Measurements from ENCODE around the gene UBE2H.

GRCh38 chr7:129845178-129845971 is 107.4 kb downstream of the UBE2H start:
- TF ChIP-seq CTCF (IDR thresholded peaks at IDR 0.05; ENCODE audit: insufficient read depth, low read length, poor library complexity, severe bottlenecking) (no peak), EZH2phosphoT487 (conservative IDR thresholded peaks at IDR 0.05; ENCODE audit: low read length) (no peak)
